IMR-90 (cell line): ENCODE results near the gene ENPP6. TPM values are rescaled to one million over a fixed set of nuclear protein-coding genes. Genes with fewer than 3 reads are reported as not detected.
A peak's percentile ranks its signal among the peaks of the same experiment; 100 is the strongest.

Source experiments
- ATAC-seq: fragments of 200-7000 bp; cut with Tn5 transposase; 2 replicates; pipeline ENCODE4 v1.9.1; 2020; ENCODE audit warnings: low read depth, mild to moderate bottlenecking, moderate library complexity
- BruUV-seq: library from RNA; stranded (reverse); fragments of 400-500 nt; replicated peaks from 2 replicates; lab custom pipeline; 2021; lab: Mats Ljungman, UMichigan
- CTCF ChIA-PET: fragments of 300-600 bp; formaldehyde crosslinking; extraction: SDS; loops from one replicate; lab custom pipeline; 2021; ENCODE audit warnings: antibody characterized with exemption; lab: Yijun Ruan, JAX
- POLR2A ChIA-PET: fragments of 300-600 bp; sonication (Branson Sonifier 250); formaldehyde crosslinking; loops from one replicate; lab custom pipeline; 2022; ENCODE audit warnings: antibody characterized with exemption; ENCODE audit not compliant: unreplicated experiment; lab: Charles Lee
- DNase-seq: peaks from one replicate; pipeline ENCODE4 v3.0.0; 2013
- H2AFZ ChIP-seq: replicated peaks from 2 replicates; pipeline ENCODE3; 2013; ENCODE audit warnings: low read length, mild to moderate bottlenecking; ENCODE audit not compliant: poor library complexity
- H2AK5ac ChIP-seq: 2 replicates; pipeline ENCODE4 v1.6.1; 2013; ENCODE audit warnings: low read depth, low read length, inconsistent platforms
- H2AK9ac ChIP-seq: replicated peaks from 2 replicates; pipeline ENCODE3; 2013; ENCODE audit warnings: mild to moderate bottlenecking, low read depth, low read length, moderate library complexity; ENCODE audit not compliant: poor library complexity
- H2BK120ac ChIP-seq: 2 replicates; pipeline ENCODE4 v1.6.1; 2013; ENCODE audit warnings: low read depth, low read length, inconsistent platforms
- H2BK15ac ChIP-seq: 3 replicates; pipeline ENCODE4 v1.6.1; 2013; ENCODE audit warnings: low read depth, low read length, inconsistent platforms
- H2BK20ac ChIP-seq: 2 replicates; pipeline ENCODE4 v1.6.1; 2013; ENCODE audit warnings: low read depth, mild to moderate bottlenecking, inconsistent platforms, low read length, moderate library complexity
- H2BK5ac ChIP-seq: 2 replicates; pipeline ENCODE4 v1.6.1; 2013; ENCODE audit warnings: mild to moderate bottlenecking, low read depth, low read length, inconsistent platforms; ENCODE audit not compliant: poor library complexity, severe bottlenecking
- H3K14ac ChIP-seq: replicated peaks from 2 replicates; pipeline ENCODE4 v1.6.1; 2013; ENCODE audit warnings: low read depth, low read length, inconsistent platforms
- H3K18ac ChIP-seq: 2 replicates; pipeline ENCODE4 v1.6.1; 2013; ENCODE audit warnings: low read depth, low read length, control low read depth
- H3K23ac ChIP-seq: 2 replicates; pipeline ENCODE4 v1.6.1; 2013; ENCODE audit warnings: low read depth, low read length, inconsistent platforms
- H3K27ac ChIP-seq: 2 replicates; pipeline ENCODE4 v1.5.1; 2013; ENCODE audit warnings: mild to moderate bottlenecking, control low read depth, low read length; ENCODE audit not compliant: insufficient read depth
- H3K27me3 ChIP-seq: 2 replicates; pipeline ENCODE4 v1.6.1; 2013; ENCODE audit warnings: low read length; ENCODE audit not compliant: control insufficient read depth, insufficient read depth
- H3K36me3 ChIP-seq: 2 replicates; pipeline ENCODE4 v1.6.1; 2013; ENCODE audit warnings: low read length, mixed read lengths; ENCODE audit not compliant: control insufficient read depth, insufficient read depth
- H3K4ac ChIP-seq: 2 replicates; pipeline ENCODE4 v1.6.1; 2013; ENCODE audit warnings: low read depth, low read length, inconsistent platforms
- H3K4me1 ChIP-seq: 2 replicates; pipeline ENCODE4 v1.6.1; 2013; ENCODE audit warnings: low read length, mixed read lengths; ENCODE audit not compliant: control insufficient read depth, insufficient read depth
- H3K4me2 ChIP-seq: 2 replicates; pipeline ENCODE4 v1.6.1; 2013; ENCODE audit warnings: low read depth, mild to moderate bottlenecking, control low read depth, low read length, moderate library complexity
- H3K4me3 ChIP-seq: 2 replicates; pipeline ENCODE4 v1.5.1; 2013; ENCODE audit warnings: low read depth, mild to moderate bottlenecking, control low read depth, low read length, moderate library complexity; ENCODE audit not compliant: insufficient read depth
- H3K56ac ChIP-seq: 2 replicates; pipeline ENCODE4 v1.6.1; 2013; ENCODE audit warnings: low read length, inconsistent platforms; ENCODE audit not compliant: insufficient read depth; ENCODE audit errors: extremely low read depth
- H3K79me1 ChIP-seq, 2 experiments: 2 replicates each; pipeline ENCODE4 v1.6.1; 2013; ENCODE audit warnings: low read length in 2 of 2, inconsistent platforms in 1 of 2, low read depth in 1 of 2
- H3K9ac ChIP-seq: 2 replicates; pipeline ENCODE4 v1.6.1; 2013; ENCODE audit warnings: low read depth, low read length, control low read depth
- H3K9me1 ChIP-seq: 2 replicates; pipeline ENCODE4 v1.6.1; 2013; ENCODE audit warnings: low read length, inconsistent platforms; ENCODE audit not compliant: insufficient read depth
- H3K9me3 ChIP-seq: 2 replicates; pipeline ENCODE4 v1.6.1; 2013; ENCODE audit warnings: low read length; ENCODE audit not compliant: control insufficient read depth, insufficient read depth
- H4K20me1 ChIP-seq: 2 replicates; pipeline ENCODE4 v1.6.1; 2013; ENCODE audit warnings: low read length, inconsistent platforms; ENCODE audit not compliant: insufficient read depth
- H4K5ac ChIP-seq: 2 replicates; pipeline ENCODE4 v1.6.1; 2013; ENCODE audit warnings: mild to moderate bottlenecking, low read depth, low read length, control low read depth
- H4K8ac ChIP-seq, 2 experiments: 2 replicates each; pipeline ENCODE4 v1.6.1; 2013; ENCODE audit warnings: low read depth in 2 of 2, low read length in 2 of 2, control low read depth in 1 of 2, inconsistent platforms in 1 of 2
- H4K91ac ChIP-seq: 2 replicates; pipeline ENCODE4 v1.6.1; 2013; ENCODE audit warnings: low read depth, low read length, inconsistent platforms; ENCODE audit not compliant: insufficient read depth
- CEBPB ChIP-seq: IDR thresholded peaks from 2 replicates; pipeline ENCODE4 v1.6.1; 2012; ENCODE audit warnings: low read depth, low read length, improper control_type of control experiment
- CHD1 ChIP-seq: IDR thresholded peaks from 2 replicates; pipeline ENCODE4 v1.6.1; 2012; ENCODE audit warnings: low read depth, low read length, improper control_type of control experiment
- FOS ChIP-seq: fragments of 150-350 bp; IDR thresholded peaks from 2 replicates; pipeline ENCODE4 v1.6.1; 2016; ENCODE audit warnings: low read depth, low read length
- MAFK ChIP-seq: IDR thresholded peaks from 2 replicates; pipeline ENCODE4 v1.6.1; 2012; ENCODE audit warnings: low read depth, low read length, improper control_type of control experiment
- MAZ ChIP-seq: IDR thresholded peaks from 2 replicates; pipeline ENCODE4 v1.6.1; 2012; ENCODE audit warnings: low read depth, mild to moderate bottlenecking, low read length, improper control_type of control experiment, moderate library complexity, borderline replicate concordance
- MXI1 ChIP-seq: IDR thresholded peaks from 2 replicates; pipeline ENCODE4 v1.6.1; 2012; ENCODE audit warnings: low read depth, mild to moderate bottlenecking, low read length, moderate library complexity, borderline replicate concordance
- NFE2L2 ChIP-seq: fragments of 150-350 bp; IDR thresholded peaks from 2 replicates; pipeline ENCODE4 v1.6.1; 2016; ENCODE audit warnings: low read depth, mild to moderate bottlenecking, low read length
- POLR2A ChIP-seq: IDR thresholded peaks from 2 replicates; pipeline ENCODE4 v1.6.1; 2012; ENCODE audit warnings: mild to moderate bottlenecking, low read depth, low read length
- RAD21 ChIP-seq: IDR thresholded peaks from 2 replicates; pipeline ENCODE4 v1.6.1; 2012; ENCODE audit warnings: low read length, improper control_type of control experiment
- RCOR1 ChIP-seq: IDR thresholded peaks from 2 replicates; pipeline ENCODE4 v1.6.1; 2012; ENCODE audit warnings: mild to moderate bottlenecking, low read length, improper control_type of control experiment; ENCODE audit not compliant: insufficient replicate concordance
- RFX5 ChIP-seq: IDR thresholded peaks from 2 replicates; pipeline ENCODE4 v1.8.0; 2012; ENCODE audit warnings: low read depth, mild to moderate bottlenecking, low read length, moderate library complexity
- WGBS, 2 experiments: methylation state at CpG; one replicate each; pipeline versions ENCODE4 v1.1.5 to v1.1.7; 2013; ENCODE audit warnings: missing lambda C conversion rate in 2 of 2; ENCODE audit not compliant: insufficient read length in 1 of 2; ENCODE audit errors: extremely low coverage in 2 of 2; 5-methylcytosine and 5-hydroxymethylcytosine counted together
- dilution Hi-C: fragments of 300-500 bp; cut with HindIII; formaldehyde crosslinking; loops from one replicate; pipeline ENCODE4 v1.14.3; 2018; ENCODE audit warnings: low sequenced_read_pairs; ENCODE audit not compliant: unreplicated experiment
- in situ Hi-C: fragments of 300-500 bp; cut with MboI; formaldehyde crosslinking; loops from 3 replicates; pipeline ENCODE4 v1.14.3; 2019; ENCODE audit warnings: low sequenced_read_pairs, inconsistent platforms, mixed read lengths
- intact Hi-C: fragments of 100-400 bp; cut with micrococcal nuclease; formaldehyde crosslinking; loops from 2 replicates; pipeline ENCODE4 v1.10.0; 2022
- polyA plus RNA-seq, 3 experiments: library from polyadenylated mRNA; depleted of rRNA; stranded (reverse); fragments of >200 nt; gene quantifications; 2 replicates each; pipeline ENCODE4 v1.2.3, GENCODE V29; 2012; ENCODE audit warnings: low replicate concordance in 1 of 3
- total RNA-seq: library from RNA; depleted of rRNA; stranded (reverse); fragments of >200 nt; gene quantifications from 2 replicates; pipeline ENCODE4 v1.2.3, GENCODE V29; 2012
- TF ChIP-seq, protein P1 (sequence below): fragments of 150-350 bp; IDR thresholded peaks from 2 replicates; pipeline ENCODE4 v1.6.1; 2016; ENCODE audit warnings: low read depth, mild to moderate bottlenecking, low read length, moderate library complexity, borderline replicate concordance
- TF ChIP-seq, protein P2 (sequence below): fragments of 150-350 bp; IDR thresholded peaks from 2 replicates; pipeline ENCODE4 v1.6.1; 2017; ENCODE audit warnings: mild to moderate bottlenecking, antibody characterized with exemption, low read length, low read depth

Gene ENPP6
- total and polyA plus RNA-seq, 2 of the 4 experiments (the other 2 are of a cell fraction) = not detected

DNA sequence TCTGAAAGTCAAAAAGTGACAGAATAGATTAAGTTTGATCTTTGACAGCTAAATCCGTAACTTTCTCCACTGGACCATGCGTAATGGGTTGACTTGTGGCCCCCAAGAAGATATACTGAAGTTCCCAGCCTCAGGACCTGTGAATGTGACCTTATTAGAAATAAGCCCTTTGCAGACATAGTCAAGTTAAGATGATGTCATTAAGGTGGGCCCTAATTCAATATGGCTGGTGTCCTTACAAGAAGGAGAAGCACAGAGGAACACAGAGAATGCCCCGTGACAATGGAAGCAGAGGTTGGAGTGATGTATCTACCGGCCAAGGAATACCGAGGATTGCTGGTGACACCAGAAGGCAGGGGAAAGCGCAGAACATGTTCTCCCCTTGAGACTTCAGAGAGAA lies 14.4 kb downstream of the ENPP6 start:
- dilution Hi-C loops (no loop called here), intact Hi-C loops (no loop called here)

More for the DNA sequence above, 14.4 kb downstream of the ENPP6 start:
- no peak overlapping the region for H3K56ac ChIP-seq
- H4K8ac ChIP-seq = no peak overlapping the region
- no peak overlapping the region for H4K5ac ChIP-seq
- H2AFZ ChIP-seq = peak overlapping the region; percentile 21
- H3K27me3 ChIP-seq = peaks cover 3% of the 10 kb centered on the region; the same call in 1 of the 2 replicates
- H2AK5ac ChIP-seq = no peak overlapping the region
- WGBS, 2 experiments = 76% methylated on average over 4 of the region's 6 CpGs; no CpG with 5 or more reads in 1 of the 2 experiments
- no peak overlapping the region for H3K27ac ChIP-seq
- H3K23ac ChIP-seq = no peak overlapping the region
- H3K4ac ChIP-seq = no peak overlapping the region
- no peaks in the 10 kb centered on the region for H3K9me3 ChIP-seq
- H4K20me1 ChIP-seq = no peaks in the 10 kb centered on the region
- no peak overlapping the region for H3K9ac ChIP-seq
- H3K79me1 ChIP-seq = no peaks in the 10 kb centered on the region
- ChIA-PET CTCF (no interaction called here), POLR2A (no interaction called here)
- H3K36me3 ChIP-seq = no peaks in the 10 kb centered on the region
- no peak overlapping the region for H2BK15ac ChIP-seq
- TF ChIP-seq RFX5 = no peak
- no peak for TF ChIP-seq MAFK
- no peak for TF ChIP-seq RCOR1
- TF ChIP-seq NFE2L2 = no peak
- TF ChIP-seq POLR2A = no peak
- TF ChIP-seq FOS = no peak
- TF ChIP-seq MXI1 = no peak
- TF ChIP-seq CEBPB = no peak
- TF ChIP-seq, protein P1, sequence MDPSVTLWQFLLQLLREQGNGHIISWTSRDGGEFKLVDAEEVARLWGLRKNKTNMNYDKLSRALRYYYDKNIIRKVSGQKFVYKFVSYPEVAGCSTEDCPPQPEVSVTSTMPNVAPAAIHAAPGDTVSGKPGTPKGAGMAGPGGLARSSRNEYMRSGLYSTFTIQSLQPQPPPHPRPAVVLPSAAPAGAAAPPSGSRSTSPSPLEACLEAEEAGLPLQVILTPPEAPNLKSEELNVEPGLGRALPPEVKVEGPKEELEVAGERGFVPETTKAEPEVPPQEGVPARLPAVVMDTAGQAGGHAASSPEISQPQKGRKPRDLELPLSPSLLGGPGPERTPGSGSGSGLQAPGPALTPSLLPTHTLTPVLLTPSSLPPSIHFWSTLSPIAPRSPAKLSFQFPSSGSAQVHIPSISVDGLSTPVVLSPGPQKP = no peak
- TF ChIP-seq, protein P2, sequence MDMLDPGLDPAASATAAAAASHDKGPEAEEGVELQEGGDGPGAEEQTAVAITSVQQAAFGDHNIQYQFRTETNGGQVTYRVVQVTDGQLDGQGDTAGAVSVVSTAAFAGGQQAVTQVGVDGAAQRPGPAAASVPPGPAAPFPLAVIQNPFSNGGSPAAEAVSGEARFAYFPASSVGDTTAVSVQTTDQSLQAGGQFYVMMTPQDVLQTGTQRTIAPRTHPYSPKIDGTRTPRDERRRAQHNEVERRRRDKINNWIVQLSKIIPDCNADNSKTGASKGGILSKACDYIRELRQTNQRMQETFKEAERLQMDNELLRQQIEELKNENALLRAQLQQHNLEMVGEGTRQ = no peak
- no peak for TF ChIP-seq RAD21
- no peak for TF ChIP-seq MAZ
- no peak for TF ChIP-seq CHD1
- no peak overlapping the region for H3K4me2 ChIP-seq
- H2BK5ac ChIP-seq = no peak overlapping the region
- no peak overlapping the region for H2AK9ac ChIP-seq
- no peak overlapping the region for H2BK120ac ChIP-seq
- BruUV-seq = no TSS peak
- no peaks in the 10 kb centered on the region for H3K9me1 ChIP-seq
- no peak overlapping the region for H4K91ac ChIP-seq
- ATAC-seq = no peak
- no peak overlapping the region for H3K14ac ChIP-seq
- no peak overlapping the region for H3K18ac ChIP-seq
- no peak overlapping the region for H3K4me3 ChIP-seq
- H2BK20ac ChIP-seq = no peak overlapping the region
- no peaks in the 10 kb centered on the region for H3K4me1 ChIP-seq
- no peak for DNase-seq
- in situ Hi-C loops = no loop called here
